D721Med (cell line): ENCODE measurements around the gene EMP3.

Experiments
- DNase-seq: peaks from one replicate; pipeline ENCODE4 v3.0.0; 2011; ENCODE audit warnings: low spot score; ENCODE audit not compliant: insufficient read length
- FAIRE-seq: peaks from 2 replicates; lab custom pipeline; 2011; peaks lifted over from hg19 to GRCh38; lab: Jason Lieb, UNC
- CTCF ChIP-seq: IDR thresholded peaks from 2 replicates; pipeline ENCODE4 v1.5.1; 2012; ENCODE audit warnings: mild to moderate bottlenecking, control low read depth; ENCODE audit not compliant: insufficient read depth; ENCODE audit errors: missing control alignments

Gene EMP3

GRCh38 chr19:48379058-48379457, 53.7 kb downstream of the EMP3 start:
- TF ChIP-seq CTCF: no peak
- DNase-seq (no peak), FAIRE-seq (no peak)
